KG1 (cell line): Measurements from ENCODE around the gene KLK2.

Experiments used
- DNase-seq: peaks from one replicate; lab custom pipeline; 2025; lab: John Stamatoyannopoulos, UW

The KLK2 gene

GRCh38 chr19:50873056-50873455, at the start of gene KLK2:
Gene KLK2, plus strand, starts transcription at chr19:50873439. Its CDS starts 35 bp downstream, at chr19:50873474.
- no peak for DNase-seq

DNA sequence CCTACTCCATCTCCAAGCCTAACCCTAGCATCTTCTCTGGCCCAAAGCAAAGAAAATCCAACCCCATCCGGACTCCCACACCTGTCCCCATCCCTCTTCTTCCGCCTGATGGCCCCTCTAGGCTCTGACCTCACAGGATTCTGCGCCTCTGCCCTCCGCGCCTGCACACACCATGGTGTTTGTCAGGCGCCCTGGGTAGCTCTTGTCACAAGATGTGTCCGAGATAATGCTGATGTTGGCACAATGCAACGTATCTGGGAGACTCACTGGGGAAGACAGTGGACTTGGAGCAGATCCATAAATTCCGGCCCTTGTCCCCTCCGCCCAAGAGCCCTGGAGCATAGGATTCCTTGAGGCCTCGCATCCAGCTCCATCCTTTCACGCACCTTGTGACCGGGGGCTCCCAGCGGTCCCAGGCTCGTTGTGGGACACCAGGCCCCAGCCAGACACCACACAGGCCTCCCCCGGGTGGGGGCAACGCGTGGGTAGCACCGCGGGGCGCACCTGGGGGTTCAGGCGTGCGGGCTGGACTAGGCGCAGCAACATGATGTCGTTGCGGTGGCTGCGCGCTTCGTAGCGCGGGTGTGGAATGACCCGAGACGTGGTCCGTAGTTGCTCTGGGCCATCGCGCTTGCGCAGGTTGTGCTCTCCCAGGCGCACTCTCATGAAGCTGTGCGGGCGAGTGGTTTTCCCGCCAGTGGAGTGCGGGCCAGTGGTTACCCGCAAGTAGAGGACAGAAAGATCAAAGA, 46.6 kb upstream of the KLK2 start:
- no peak for DNase-seq

- no peak for DNase-seq
Observed at GRCh38 chr19:50827476-50827875, 45.8 kb upstream of the KLK2 start.

GRCh38 chr19:50829801-50830200, 43.4 kb upstream of the KLK2 start:
- DNase-seq: no peak

- DNase-seq: no peak
Observed at GRCh38 chr19:50830266-50831025, 42.8 kb upstream of the KLK2 start.

DNA sequence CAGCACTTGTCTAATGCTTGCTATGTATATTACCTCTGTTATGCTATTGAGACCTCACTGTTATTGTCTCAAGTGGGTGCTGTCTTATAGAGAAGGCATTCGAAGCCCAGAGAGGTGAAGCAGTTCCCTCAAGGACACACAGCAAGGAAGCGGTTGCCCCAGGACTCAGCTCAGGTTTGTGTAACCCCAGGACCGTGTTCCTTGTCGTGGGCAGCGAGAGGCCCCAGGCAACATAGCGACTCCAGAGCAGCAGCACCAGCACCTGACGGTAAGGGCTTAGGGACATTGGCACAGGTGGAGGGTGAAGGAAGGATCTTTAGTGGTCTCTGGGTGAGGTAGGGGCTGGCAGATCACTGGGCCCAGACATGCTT, 42.2 kb upstream of the KLK2 start:
- DNase-seq: no peak

GRCh38 chr19:50832666-50833065, 40.6 kb upstream of the KLK2 start:
- no peak for DNase-seq

GRCh38 chr19:50833117-50833801, 40.0 kb upstream of the KLK2 start, which contains the start of gene KLK15:
Gene KLK15, minus strand, starts transcription at chr19:50833574. Its CDS starts 2,082 bp downstream, at chr19:50831492.
- DNase-seq: no peak

GRCh38 chr19:50833802-50834167, 39.5 kb upstream of the KLK2 start:
- no peak for DNase-seq

DNA sequence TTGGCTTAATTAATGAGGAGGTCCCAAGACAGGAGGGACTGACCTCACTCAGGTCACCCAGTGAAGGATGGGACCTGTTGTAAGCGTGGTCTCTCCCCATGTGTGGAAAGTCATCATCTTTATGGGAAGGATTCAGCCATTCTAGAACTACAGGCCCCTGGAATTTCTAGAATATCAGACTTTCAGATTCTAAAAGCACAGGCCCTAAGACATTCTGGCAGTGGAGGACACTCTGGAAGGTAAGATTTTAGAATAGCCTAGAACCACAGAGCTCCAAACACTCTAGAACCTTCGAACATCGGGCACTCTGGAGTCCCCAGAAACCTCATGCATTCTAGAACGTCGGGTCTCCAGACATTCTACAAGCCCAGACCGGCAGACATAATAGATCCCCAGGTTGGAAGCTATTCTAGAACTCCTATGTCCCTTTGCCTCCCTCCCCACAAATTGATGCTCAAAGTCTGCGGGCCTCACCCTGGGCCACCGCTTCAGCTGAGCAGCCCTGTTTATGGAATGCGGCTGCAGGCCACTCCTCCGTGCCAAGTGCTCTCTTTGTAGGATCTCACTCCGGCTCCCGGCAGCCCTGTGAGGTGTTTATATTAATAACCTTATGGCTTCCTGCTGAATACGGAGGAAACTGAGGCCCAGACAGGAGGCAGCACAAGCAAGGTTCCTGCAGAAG, 38.0 kb upstream of the KLK2 start:
- no peak for DNase-seq

- no peak for DNase-seq
Observed at GRCh38 chr19:50835785-50836542, 37.3 kb upstream of the KLK2 start.

GRCh38 chr19:50836543-50837195, 36.6 kb upstream of the KLK2 start:
- DNase-seq: no peak

- no peak for DNase-seq
Observed at GRCh38 chr19:50837300-50837699, 35.9 kb upstream of the KLK2 start.

- DNase-seq: no peak
Observed at GRCh38 chr19:50838239-50838638, 35.0 kb upstream of the KLK2 start.

GRCh38 chr19:50839712-50840655, 33.3 kb upstream of the KLK2 start:
- DNase-seq: no peak

DNA sequence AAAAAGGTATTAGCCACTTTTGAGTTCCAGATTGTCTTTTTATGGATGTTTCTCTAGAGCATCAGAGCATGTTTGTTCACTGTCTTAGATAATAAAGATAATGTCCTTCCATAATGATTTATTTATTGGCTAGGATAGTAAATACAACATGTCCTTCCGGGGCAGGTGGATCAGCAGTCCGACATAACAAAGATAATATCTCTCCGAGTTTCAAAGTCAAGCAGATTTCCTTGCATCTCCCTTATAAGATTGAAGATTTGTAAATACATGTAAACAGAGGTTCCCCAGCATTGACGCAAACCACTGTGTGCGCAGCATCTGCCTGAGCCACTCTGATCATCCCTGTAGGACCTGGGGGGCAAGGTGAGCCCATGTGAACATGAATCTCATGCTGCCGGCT, 31.1 kb upstream of the KLK2 start:
- DNase-seq: no peak

DNA sequence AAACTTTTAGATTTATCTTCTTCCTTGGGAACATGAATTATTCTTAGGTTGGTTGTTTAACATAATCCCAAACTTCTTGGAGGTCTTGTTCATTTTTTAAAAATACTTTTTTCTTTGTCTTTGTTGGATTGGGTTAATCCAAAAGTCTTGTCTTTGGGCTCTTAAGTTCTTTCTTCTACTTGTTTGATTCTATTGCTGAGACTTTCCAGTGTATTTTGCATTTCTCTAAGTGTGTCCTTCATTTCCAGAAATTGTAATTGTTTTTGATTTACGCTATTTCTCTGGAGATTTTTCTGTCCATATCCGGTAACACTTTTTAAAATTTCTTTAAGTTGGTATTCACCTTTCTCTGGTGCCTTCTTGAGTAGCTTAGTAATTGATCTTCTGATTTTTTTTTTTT, 30.0 kb upstream of the KLK2 start:
- no peak for DNase-seq

GRCh38 chr19:50843701-50844221, 29.5 kb upstream of the KLK2 start:
- DNase-seq: no peak

GRCh38 chr19:50844296-50844935, 28.8 kb upstream of the KLK2 start:
- DNase-seq: no peak
